ENCODE measurements around the gene GAP43.

Gene GAP43

DNA sequence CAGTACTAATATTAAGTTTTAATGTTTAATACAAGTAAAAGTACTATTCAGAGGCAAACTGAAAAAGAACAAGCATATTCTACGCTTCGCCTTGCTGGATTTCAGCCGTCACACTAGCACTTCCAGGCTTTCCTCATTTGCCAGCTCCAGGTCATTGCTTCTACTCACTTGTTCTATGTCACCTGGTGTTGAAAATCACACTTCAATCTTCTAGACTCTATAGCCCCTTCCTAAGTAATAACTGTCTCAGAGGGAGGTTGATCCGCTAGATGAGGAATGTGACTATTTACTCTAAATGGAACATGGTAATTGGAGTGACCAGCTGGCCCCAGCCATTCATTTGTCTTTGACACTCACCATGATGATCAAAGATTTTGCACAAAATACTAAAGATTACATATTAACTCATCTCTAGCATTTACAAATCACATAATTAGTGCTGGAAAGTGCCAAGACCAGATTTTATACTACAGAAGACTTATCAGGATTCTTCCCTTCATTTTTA is 92.0 kb downstream of the GAP43 start:
- Histone ChIP-seq H2AFZ (ENCODE audit: low read depth, low read length, severe bottlenecking) (no peak overlapping the region), H3K4me2 (ENCODE audit: low read depth, low read length, poor library complexity, severe bottlenecking) (no peak overlapping the region)
- TF ChIP-seq, protein P1, sequence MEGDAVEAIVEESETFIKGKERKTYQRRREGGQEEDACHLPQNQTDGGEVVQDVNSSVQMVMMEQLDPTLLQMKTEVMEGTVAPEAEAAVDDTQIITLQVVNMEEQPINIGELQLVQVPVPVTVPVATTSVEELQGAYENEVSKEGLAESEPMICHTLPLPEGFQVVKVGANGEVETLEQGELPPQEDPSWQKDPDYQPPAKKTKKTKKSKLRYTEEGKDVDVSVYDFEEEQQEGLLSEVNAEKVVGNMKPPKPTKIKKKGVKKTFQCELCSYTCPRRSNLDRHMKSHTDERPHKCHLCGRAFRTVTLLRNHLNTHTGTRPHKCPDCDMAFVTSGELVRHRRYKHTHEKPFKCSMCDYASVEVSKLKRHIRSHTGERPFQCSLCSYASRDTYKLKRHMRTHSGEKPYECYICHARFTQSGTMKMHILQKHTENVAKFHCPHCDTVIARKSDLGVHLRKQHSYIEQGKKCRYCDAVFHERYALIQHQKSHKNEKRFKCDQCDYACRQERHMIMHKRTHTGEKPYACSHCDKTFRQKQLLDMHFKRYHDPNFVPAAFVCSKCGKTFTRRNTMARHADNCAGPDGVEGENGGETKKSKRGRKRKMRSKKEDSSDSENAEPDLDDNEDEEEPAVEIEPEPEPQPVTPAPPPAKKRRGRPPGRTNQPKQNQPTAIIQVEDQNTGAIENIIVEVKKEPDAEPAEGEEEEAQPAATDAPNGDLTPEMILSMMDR (IDR thresholded peaks at IDR 0.05; ENCODE audit: insufficient read depth, low read length, poor library complexity, severe bottlenecking), result no peak
- TF ChIP-seq EZH2phosphoT487 (conservative IDR thresholded peaks at IDR 0.05; ENCODE audit: low read length), result no peak

DNA sequence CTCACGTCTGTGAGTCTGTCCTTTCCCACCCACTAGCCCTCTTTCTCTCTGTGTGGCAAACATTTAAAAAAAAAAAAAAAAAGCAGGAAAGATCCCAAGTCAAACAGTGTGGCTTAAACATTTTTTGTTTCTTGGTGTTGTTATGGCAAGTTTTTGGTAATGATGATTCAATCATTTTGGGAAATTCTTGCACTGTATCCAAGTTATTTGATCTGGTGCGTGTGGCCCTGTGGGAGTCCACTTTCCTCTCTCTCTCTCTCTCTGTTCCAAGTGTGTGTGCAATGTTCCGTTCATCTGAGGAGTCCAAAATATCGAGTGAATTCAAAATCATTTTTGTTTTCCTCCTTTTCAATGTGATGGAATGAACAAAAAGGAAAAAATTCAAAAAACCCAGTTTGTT is 97.7 kb downstream of the GAP43 start:
- no peak overlapping the region for H3K4me2 ChIP-seq (ENCODE audit: low read depth, low read length, poor library complexity, severe bottlenecking)
- H3K4me3 ChIP-seq (ENCODE audit: insufficient read depth, low read length, poor library complexity, severe bottlenecking), result no peak overlapping the region
- H3K27me3 ChIP-seq (ENCODE audit: low read length), result no peaks in the 10 kb centered on the region; the same call in 1 of the 2 replicates
- no peaks in the 10 kb centered on the region for H3K9me3 ChIP-seq (ENCODE audit: insufficient read depth, low read length)
- H3K36me3 ChIP-seq (ENCODE audit: low read length), result no peaks in the 10 kb centered on the region
- H2AFZ ChIP-seq (ENCODE audit: low read depth, low read length, severe bottlenecking), result no peak overlapping the region
- TF ChIP-seq, protein P1 (IDR thresholded peaks at IDR 0.05; ENCODE audit: insufficient read depth, low read length, poor library complexity, severe bottlenecking), result no peak
- no peak for TF ChIP-seq EZH2phosphoT487 (conservative IDR thresholded peaks at IDR 0.05; ENCODE audit: low read length)
- H4K20me1 ChIP-seq (ENCODE audit: low read depth, low read length), result no peaks in the 10 kb centered on the region
- H3F3A ChIP-seq (ENCODE audit: insufficient read depth), result no peaks in the 10 kb centered on the region
- H3K9me2 ChIP-seq (replicated peaks; ENCODE audit: insufficient read depth, low read length), result no peaks in the 10 kb centered on the region
- H3K27ac ChIP-seq (ENCODE audit: low read depth, low read length), result no peak overlapping the region
- no peaks in the 10 kb centered on the region for H3K79me2 ChIP-seq (ENCODE audit: insufficient read depth, low read length)
- no peak overlapping the region for H3K9ac ChIP-seq (ENCODE audit: low read length)

More for the DNA sequence above, 92.0 kb downstream of the GAP43 start:
- Histone ChIP-seq H3K79me2 (ENCODE audit: insufficient read depth, low read length) (no peaks in the 10 kb centered on the region), H3K27me3 (ENCODE audit: low read length) (no peaks in the 10 kb centered on the region), H4K20me1 (ENCODE audit: low read depth, low read length) (no peaks in the 10 kb centered on the region), H3K9me2 (replicated peaks; ENCODE audit: insufficient read depth, low read length) (no peaks in the 10 kb centered on the region), H3K4me3 (ENCODE audit: insufficient read depth, low read length, poor library complexity, severe bottlenecking) (no peak overlapping the region), H3K9ac (ENCODE audit: low read length) (no peak overlapping the region), H3K27ac (ENCODE audit: low read depth, low read length) (no peak overlapping the region), H3F3A (ENCODE audit: insufficient read depth) (no peaks in the 10 kb centered on the region), H3K9me3 (ENCODE audit: insufficient read depth, low read length) (no peaks in the 10 kb centered on the region), H3K36me3 (ENCODE audit: low read length) (no peaks in the 10 kb centered on the region)

DNA sequence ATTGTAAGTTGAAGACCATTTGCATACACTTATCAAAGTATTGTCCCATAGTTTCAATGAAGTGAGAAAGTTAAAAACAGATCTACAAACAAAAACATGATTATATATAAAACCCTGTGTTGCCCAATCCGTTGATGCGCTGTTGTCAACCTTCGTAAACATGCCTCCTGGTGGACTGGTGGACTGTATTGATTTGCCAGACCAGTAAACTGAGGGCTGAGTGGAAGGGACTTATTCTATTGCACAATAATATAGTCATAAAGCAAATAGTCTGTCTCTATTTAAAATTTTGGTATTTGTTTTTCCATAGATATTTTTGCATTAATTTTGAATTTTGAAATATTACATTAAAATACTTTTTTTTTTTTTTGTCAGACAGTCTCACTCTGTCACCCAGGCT is 102.5 kb downstream of the GAP43 start:
- no peaks in the 10 kb centered on the region for H4K20me1 ChIP-seq (ENCODE audit: low read depth, low read length)
- no peak overlapping the region for H3K9ac ChIP-seq (ENCODE audit: low read length)
- no peak overlapping the region for H3K4me2 ChIP-seq (ENCODE audit: low read depth, low read length, poor library complexity, severe bottlenecking)
- no peaks in the 10 kb centered on the region for H3K9me2 ChIP-seq (replicated peaks; ENCODE audit: insufficient read depth, low read length)
- no peaks in the 10 kb centered on the region for H3F3A ChIP-seq (ENCODE audit: insufficient read depth)
- no peaks in the 10 kb centered on the region for H3K9me3 ChIP-seq (ENCODE audit: insufficient read depth, low read length)
- H3K27ac ChIP-seq (ENCODE audit: low read depth, low read length), result no peak overlapping the region
- no peak overlapping the region for H2AFZ ChIP-seq (ENCODE audit: low read depth, low read length, severe bottlenecking)
- TF ChIP-seq, protein P1 (IDR thresholded peaks at IDR 0.05; ENCODE audit: insufficient read depth, low read length, poor library complexity, severe bottlenecking), result no peak
- no peak for TF ChIP-seq EZH2phosphoT487 (conservative IDR thresholded peaks at IDR 0.05; ENCODE audit: low read length)
- no peaks in the 10 kb centered on the region for H3K79me2 ChIP-seq (ENCODE audit: insufficient read depth, low read length)
- no peaks in the 10 kb centered on the region for H3K36me3 ChIP-seq (ENCODE audit: low read length)
- H3K4me3 ChIP-seq (ENCODE audit: insufficient read depth, low read length, poor library complexity, severe bottlenecking), result no peak overlapping the region
- H3K27me3 ChIP-seq (ENCODE audit: low read length), result no peaks in the 10 kb centered on the region; the same call in 1 of the 2 replicates
